Smooth muscle cell (in vitro differentiated cells): ENCODE data around the gene SYNM. TPM values are rescaled to one million over a fixed set of nuclear protein-coding genes. Genes with fewer than 3 reads are reported as not detected.

Experiments
- DNase-seq: peaks from one replicate; lab custom pipeline; 2025; ENCODE audit not compliant: unreplicated experiment; lab: John Stamatoyannopoulos, UW
- H2AFZ ChIP-seq: fragments of 200-600 bp; sonication (generic); 2 replicates; pipeline ENCODE4 v1.6.0; 2016; ENCODE audit warnings: antibody characterized with exemption, low read depth, mild to moderate bottlenecking
- H3F3A ChIP-seq: fragments of 200-600 bp; sonication (generic); 2 replicates; pipeline ENCODE4 v1.6.0; 2017; ENCODE audit warnings: antibody characterized with exemption, low read depth
- H3K27ac ChIP-seq: fragments of 200-600 bp; sonication (generic); 2 replicates; pipeline ENCODE4 v1.5.1; 2016; ENCODE audit warnings: low read depth, mild to moderate bottlenecking
- H3K27me3 ChIP-seq: fragments of 200-600 bp; sonication (generic); 2 replicates; pipeline ENCODE4 v1.6.1; 2016; ENCODE audit warnings: low read depth, mild to moderate bottlenecking
- H3K36me3 ChIP-seq: fragments of 200-600 bp; sonication (generic); 2 replicates; pipeline ENCODE4 v1.5.1; 2016; ENCODE audit warnings: low read depth
- H3K4me1 ChIP-seq: fragments of 200-600 bp; sonication (generic); 2 replicates; pipeline ENCODE4 v1.5.1; 2016; ENCODE audit warnings: low read depth
- H3K4me2 ChIP-seq: fragments of 200-600 bp; sonication (generic); 2 replicates; pipeline ENCODE4 v1.6.0; 2016; ENCODE audit warnings: mild to moderate bottlenecking
- H3K4me3 ChIP-seq: fragments of 200-600 bp; sonication (generic); 2 replicates; pipeline ENCODE4 v1.5.1; 2016; ENCODE audit warnings: mild to moderate bottlenecking
- H3K79me2 ChIP-seq: fragments of 200-600 bp; sonication (generic); 2 replicates; pipeline ENCODE4 v1.6.0; 2016; ENCODE audit warnings: low read depth, mild to moderate bottlenecking
- H3K9ac ChIP-seq: fragments of 200-600 bp; sonication (generic); 2 replicates; pipeline ENCODE4 v1.6.0; 2016; ENCODE audit warnings: low read depth
- H3K9me3 ChIP-seq: fragments of 200-600 bp; sonication (generic); replicated peaks from 2 replicates; pipeline ENCODE4 v1.5.1; 2016; ENCODE audit warnings: low read depth
- H4K20me1 ChIP-seq: fragments of 200-600 bp; sonication (generic); 2 replicates; pipeline ENCODE4 v1.6.0; 2016; ENCODE audit warnings: low read depth
- CTCF ChIP-seq: fragments of 200-600 bp; sonication (generic); IDR thresholded peaks from 2 replicates; pipeline ENCODE4 v1.5.1; 2017; ENCODE audit warnings: borderline replicate concordance, mild to moderate bottlenecking, antibody characterized with exemption; ENCODE audit not compliant: insufficient read depth, poor library complexity, severe bottlenecking
- WGBS: methylation state at CpG from one replicate; pipeline ENCODE4 v1.1.7; 2016; ENCODE audit warnings: low lambda C conversion rate; 5-methylcytosine and 5-hydroxymethylcytosine counted together
- polyA plus RNA-seq: library from polyadenylated mRNA; unstranded; fragments of >200 nt; fragmentation: Nextera tagmentation; extraction: Ambion mirVana; gene quantifications from 2 replicates; pipeline ENCODE4 v1.2.1, GENCODE V29; 2016
- total RNA-seq: library from RNA; depleted of rRNA; stranded (reverse); fragments of >200 nt; gene quantifications from 2 replicates; pipeline ENCODE4 v1.2.3, GENCODE V29; 2014

The SYNM gene
- total and polyA plus RNA-seq, 2 experiments from 2014 or later, result 1.3 to 3.0 TPM

DNA sequence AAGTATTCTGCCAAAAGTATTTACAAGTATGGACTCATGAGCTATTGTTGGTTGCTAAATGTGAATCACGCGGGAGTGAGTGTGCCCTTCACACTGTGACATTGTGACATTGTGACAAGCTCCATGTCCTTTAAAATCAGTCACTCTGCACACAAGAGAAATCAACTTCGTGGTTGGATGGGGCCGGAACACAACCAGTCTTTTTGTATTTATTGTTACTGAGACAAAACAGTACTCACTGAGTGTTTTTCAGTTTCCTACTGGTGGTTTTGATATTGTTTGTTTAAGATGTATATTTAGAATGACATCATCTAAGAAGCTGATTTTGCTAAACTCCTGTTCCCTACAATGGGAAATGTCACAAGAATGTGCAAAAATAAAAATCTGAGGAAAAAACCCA is 30.3 kb downstream of the SYNM start:
- H3F3A ChIP-seq, result no peaks in the 10 kb centered on the region
- WGBS, result 83% methylated on average over 4 of the region's 4 CpGs
- DNase-seq, result no peak
- no peaks in the 10 kb centered on the region for H3K27me3 ChIP-seq
- H3K4me3 ChIP-seq, result no peak overlapping the region
- no peaks in the 10 kb centered on the region for H3K36me3 ChIP-seq
- no peak overlapping the region for H3K9ac ChIP-seq
- H3K4me2 ChIP-seq, result no peak overlapping the region
- no peaks in the 10 kb centered on the region for H3K4me1 ChIP-seq
- no peaks in the 10 kb centered on the region for H3K79me2 ChIP-seq
- TF ChIP-seq CTCF, result no peak
- H2AFZ ChIP-seq, result no peak overlapping the region
- H4K20me1 ChIP-seq, result no peaks in the 10 kb centered on the region
- no peak overlapping the region for H3K27ac ChIP-seq
- no peaks in the 10 kb centered on the region for H3K9me3 ChIP-seq

- H4K20me1 ChIP-seq, result no peaks in the 10 kb centered on the region
- no peak overlapping the region for H3K4me3 ChIP-seq
- no peak overlapping the region for H2AFZ ChIP-seq
- no peaks in the 10 kb centered on the region for H3F3A ChIP-seq
- H3K36me3 ChIP-seq, result no peaks in the 10 kb centered on the region
- H3K9me3 ChIP-seq, result no peaks in the 10 kb centered on the region
- no peaks in the 10 kb centered on the region for H3K79me2 ChIP-seq
- no peak for DNase-seq
- H3K27me3 ChIP-seq, result no peaks in the 10 kb centered on the region
- no peak overlapping the region for H3K9ac ChIP-seq
- 94% methylated on average over 13 of the region's 13 CpGs for WGBS
- no peak overlapping the region for H3K27ac ChIP-seq
- H3K4me2 ChIP-seq, result no peak overlapping the region
- no peak for TF ChIP-seq CTCF
- H3K4me1 ChIP-seq, result no peaks in the 10 kb centered on the region
These were observed 32.2 kb downstream of the SYNM start for GRCh38 chr15:99137111-99137546.

- no peak for DNase-seq
- no peaks in the 10 kb centered on the region for H3K36me3 ChIP-seq
- H3K9me3 ChIP-seq, result no peaks in the 10 kb centered on the region
- no peaks in the 10 kb centered on the region for H3K79me2 ChIP-seq
- TF ChIP-seq CTCF, result no peak
- no peaks in the 10 kb centered on the region for H4K20me1 ChIP-seq
- WGBS, result 98% methylated on average over 5 of the region's 5 CpGs
- H3F3A ChIP-seq, result no peaks in the 10 kb centered on the region
- no peak overlapping the region for H3K4me2 ChIP-seq
- no peak overlapping the region for H3K27ac ChIP-seq
- H2AFZ ChIP-seq, result no peak overlapping the region
- H3K27me3 ChIP-seq, result no peaks in the 10 kb centered on the region
- no peak overlapping the region for H3K9ac ChIP-seq
- peaks cover 7% of the 10 kb centered on the region for H3K4me1 ChIP-seq
- no peak overlapping the region for H3K4me3 ChIP-seq
These were observed 33.0 kb downstream of the SYNM start for GRCh38 chr15:99137877-99138276.

GRCh38 chr15:99138491-99138982 is 33.7 kb downstream of the SYNM start:
- DNase-seq, result no peak
- no peak for TF ChIP-seq CTCF
- Histone ChIP-seq H3K9ac (no peak overlapping the region), H3K4me2 (no peak overlapping the region), H3K79me2 (no peaks in the 10 kb centered on the region), H3K4me1 (peaks cover 13% of the 10 kb centered on the region), H3K4me3 (no peak overlapping the region), H3F3A (no peaks in the 10 kb centered on the region), H3K27me3 (no peaks in the 10 kb centered on the region), H2AFZ (no peak overlapping the region), H3K36me3 (no peaks in the 10 kb centered on the region), H4K20me1 (no peaks in the 10 kb centered on the region), H3K9me3 (no peaks in the 10 kb centered on the region), H3K27ac (no peak overlapping the region)
- 96% methylated on average over 15 of the region's 15 CpGs for WGBS
